ELF-1 (cell line): ENCODE results near the gene TNIP3.
"Not testable (repeated sequence)": the region's sequence is repeated elsewhere in the genome, so short reads cannot be mapped to it uniquely, and the experiment has no call there.

Experiments
- DNase-seq: peaks from one replicate; pipeline ENCODE4 v3.0.0-alpha.2; 2016; ENCODE audit warnings: low read depth, low spot score

The TNIP3 gene

GRCh38 chr4:121177246-121178137, 13.4 kb upstream of the TNIP3 start:
- DNase-seq = peak; percentile 15

DNA sequence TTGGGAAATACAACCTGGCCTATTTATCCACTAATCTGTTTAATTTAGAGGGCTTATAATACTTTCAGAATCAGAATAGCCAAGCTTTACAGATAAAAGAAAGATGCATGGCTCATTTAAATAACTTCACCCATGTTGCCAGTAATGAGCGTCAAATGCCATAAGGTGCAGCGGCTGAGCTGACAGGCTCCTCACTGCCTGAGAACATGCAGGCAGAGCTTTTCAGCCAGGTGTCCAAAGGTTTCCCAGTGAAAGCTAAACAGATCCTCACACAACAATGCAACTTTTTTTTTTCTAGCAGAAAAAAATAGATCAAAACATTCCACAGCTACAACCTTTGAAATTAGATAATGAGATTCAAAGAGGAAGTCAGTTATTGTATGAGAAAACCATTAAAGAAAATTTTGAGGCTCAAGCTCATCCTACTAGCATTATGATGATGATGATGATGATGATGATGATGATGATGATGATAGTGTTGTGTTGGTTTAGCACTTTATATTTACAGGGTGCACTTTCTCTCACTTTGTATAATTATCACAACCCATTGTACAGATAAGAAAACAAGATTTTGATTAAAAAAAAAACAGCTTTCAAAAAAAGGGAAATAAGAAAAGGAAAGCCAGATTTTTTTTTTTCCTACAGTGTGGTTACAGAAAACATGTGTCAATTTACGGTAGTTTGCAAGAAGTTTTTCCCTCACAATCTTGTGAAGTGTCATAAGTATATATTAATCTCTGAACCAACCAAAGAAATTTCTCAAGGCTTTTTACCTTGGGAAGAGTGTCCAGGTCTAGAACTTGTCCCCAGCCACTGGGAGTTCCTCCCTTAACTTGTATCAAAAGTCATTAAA, 12.2 kb upstream of the TNIP3 start:
- DNase-seq = no peak

DNA sequence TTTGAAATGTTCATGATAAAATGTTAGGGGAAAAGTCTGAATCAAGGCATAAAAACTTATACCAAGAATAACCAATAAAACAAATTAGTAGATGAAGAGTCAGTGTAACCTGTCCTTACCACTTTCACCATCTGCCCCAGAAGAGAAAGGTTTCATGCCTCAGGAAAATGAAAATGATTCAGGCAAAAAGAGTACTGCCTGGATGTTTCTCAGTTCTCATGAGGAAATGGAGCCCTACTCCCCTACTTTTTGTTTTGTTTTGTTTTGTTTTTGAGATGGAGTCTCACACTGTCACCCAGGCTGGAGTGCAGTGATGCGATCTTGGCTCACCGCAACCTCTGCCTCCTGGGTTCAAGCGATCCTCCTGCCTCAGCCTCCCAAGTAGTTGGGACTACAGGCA, 7.4 kb upstream of the TNIP3 start:
- not testable (repeated sequence) for DNase-seq

DNA sequence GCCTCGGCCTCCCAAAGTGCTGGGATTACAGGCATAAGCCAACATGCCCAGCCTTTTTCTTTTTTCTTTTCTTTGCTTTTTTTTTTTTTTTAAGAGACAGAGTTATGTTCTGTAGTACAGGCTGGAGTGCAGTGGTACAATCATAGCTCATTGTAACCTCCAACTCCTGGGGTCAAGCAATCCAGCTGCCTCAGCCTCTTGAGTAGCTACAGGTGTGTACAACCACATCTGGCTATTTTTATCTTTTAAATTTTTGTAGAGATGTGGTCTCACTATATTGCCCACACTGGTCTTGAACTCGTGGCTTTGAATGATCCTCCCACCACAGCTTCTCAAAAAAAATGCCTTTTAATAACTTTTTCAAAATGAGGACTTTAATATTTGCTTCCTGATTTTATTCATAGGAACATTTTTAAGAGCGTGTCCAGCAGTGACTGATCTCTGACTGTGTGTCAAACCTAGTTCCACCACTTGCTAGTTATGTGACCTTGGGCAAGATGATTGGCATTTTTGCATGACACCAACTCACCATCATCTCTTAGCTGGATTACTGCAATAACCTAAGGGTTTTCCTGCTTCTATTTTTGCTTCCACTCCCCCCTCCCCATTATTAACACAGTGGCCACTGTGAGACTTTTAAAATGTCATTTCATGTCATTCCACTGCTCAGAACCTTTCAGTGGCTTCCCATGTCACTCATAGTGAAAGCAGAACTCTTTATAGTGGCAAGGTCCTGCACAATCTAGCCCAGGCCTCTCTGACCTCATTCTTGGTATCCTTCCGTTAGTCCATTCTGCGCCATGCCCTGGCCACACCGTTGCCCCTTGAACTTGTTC, 4.5 kb upstream of the TNIP3 start:
- DNase-seq = no peak

DNA sequence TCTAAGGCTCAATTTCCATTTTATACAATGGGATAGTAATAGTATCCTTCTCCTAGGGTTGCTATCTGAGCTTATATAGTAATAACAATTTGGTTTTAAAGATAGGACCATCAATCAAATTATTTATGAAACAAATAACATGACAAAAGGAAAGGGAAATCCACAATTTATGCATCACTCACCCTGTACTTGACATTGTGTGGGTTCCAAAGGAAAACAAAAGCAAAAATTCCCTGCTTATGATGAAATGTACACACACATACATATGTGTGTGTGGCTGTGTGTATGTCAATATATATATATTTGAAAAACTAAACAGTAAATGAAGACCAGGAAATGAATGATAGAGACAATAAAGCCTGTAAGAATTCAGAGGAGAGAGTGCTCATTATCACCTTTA, 2.9 kb upstream of the TNIP3 start:
- no peak for DNase-seq

DNA sequence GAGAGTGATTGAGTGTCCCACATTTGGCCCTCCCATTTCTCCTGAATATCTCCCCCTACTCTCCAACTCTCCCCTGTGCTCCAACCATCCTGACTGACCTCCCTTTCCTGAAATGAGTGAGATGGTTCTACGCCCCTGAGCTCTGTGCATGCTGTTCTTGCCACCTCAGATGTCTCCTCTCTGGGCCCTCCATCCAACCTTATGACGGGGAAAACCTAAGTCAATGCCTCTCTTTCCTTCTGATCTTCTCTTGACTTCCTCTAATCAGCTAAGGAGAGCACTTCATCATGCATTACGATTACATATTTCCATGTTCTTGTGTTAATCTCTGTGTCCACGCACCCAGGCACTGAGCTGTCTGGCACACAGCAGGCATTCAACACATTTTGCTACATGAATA, 1.1 kb upstream of the TNIP3 start:
- no peak for DNase-seq

GRCh38 chr4:121156822-121157769, 7.0 kb downstream of the TNIP3 start:
- DNase-seq = peak; percentile 72

DNA sequence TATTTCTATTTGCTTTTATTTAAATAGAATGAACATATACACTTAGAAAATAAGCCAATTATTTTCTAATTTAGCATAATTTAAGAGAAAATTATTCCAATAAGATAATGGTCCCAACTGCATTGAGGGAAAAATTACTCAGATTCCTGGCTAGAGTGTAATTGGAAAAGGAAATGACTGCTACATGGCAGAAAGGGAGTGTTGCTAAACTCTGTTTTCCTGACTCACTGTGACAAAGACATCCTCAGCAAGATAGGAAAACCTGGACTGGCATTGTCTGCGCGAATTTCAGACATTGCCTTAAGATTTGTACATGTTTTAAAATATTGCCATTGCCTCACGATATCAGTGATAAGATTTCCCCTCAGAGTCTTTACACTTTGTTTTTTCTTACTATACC, 8.2 kb downstream of the TNIP3 start:
- DNase-seq = no peak

GRCh38 chr4:121154103-121154515, 10.0 kb downstream of the TNIP3 start:
- no peak for DNase-seq

DNA sequence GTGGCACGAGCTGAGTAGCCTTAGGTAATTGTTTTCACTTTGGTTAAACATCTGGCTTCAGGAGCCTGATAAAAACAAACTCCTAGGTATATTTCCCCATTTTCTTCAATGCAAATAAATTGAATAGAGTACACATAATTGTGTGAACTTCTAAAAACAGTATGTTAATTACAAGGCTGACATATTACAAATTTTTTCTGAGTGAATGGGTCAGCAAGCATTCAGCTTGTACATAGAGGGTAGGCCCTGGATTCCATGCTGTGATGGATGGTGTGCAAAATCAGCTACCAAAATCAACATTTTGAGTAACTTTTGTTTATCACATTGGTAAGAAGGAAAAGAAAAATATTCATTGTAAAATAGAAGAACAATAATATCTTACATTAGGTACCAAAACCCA, 12.2 kb downstream of the TNIP3 start:
- no peak for DNase-seq

GRCh38 chr4:121150486-121150885, 13.6 kb downstream of the TNIP3 start:
- DNase-seq = no peak

GRCh38 chr4:121150003-121150402, 14.1 kb downstream of the TNIP3 start:
- no peak for DNase-seq

- DNase-seq = no peak
Observed at GRCh38 chr4:121148621-121149020, 15.5 kb downstream of the TNIP3 start.

DNA sequence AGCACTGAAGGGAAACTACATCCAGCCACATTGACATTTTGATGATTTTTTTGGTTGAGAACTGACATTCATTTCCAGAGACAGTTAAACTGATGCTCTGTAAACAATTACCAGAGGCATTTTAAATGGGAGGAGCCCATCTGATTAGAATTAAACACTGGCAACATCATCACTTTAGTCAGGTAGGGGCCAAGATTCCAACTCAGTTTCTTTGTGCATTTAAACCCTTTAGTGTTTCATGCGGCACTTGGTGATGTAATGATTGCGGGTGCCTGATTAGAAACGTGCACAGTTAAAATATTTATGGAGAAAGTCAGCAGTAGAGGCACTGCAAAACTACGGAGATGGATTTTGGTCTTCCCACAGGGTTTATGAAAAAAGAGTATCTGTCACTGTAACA, 16.1 kb downstream of the TNIP3 start:
- no peak for DNase-seq

DNA sequence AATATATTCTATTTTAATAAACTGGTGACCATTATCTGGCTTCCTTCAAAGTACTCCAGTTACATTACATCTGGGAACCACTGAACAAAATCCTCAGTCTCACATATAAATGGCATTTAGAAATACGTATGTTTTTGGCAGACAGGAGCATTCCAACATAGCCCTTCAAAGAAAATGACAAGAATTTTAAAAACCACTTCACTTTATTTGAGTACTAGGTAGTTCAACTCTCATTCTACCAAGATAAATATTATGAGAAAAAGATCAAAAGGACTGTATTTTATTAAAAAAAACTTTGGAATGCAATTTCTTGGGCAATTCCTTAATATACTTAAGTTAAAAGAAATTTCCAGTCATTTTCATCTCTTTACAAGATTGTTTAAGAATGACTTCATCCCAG, 17.6 kb downstream of the TNIP3 start:
- DNase-seq = no peak

DNA sequence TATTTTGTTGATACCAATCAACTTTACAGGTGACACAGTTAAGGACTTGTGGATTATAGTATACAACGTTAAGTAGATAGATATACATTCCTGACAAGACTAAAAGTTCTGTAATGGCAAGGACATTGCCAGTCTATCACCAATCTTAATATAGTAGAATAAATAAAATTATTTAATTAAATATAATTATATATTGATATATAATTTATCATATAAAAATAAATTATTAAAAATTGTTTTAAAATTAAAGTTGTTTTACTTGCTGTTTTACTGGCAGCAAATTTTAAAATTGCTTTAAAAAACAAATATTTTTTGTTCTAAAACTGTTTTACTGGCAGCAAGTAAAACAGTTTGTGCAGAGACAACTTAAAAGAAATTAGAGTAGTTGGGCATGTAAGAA, 18.7 kb downstream of the TNIP3 start:
- DNase-seq = no peak

GRCh38 chr4:121144021-121144420, 20.1 kb downstream of the TNIP3 start:
- no peak for DNase-seq

- DNase-seq = no peak
Observed at GRCh38 chr4:121143131-121143530, 21.0 kb downstream of the TNIP3 start.

GRCh38 chr4:121140716-121141460, 23.2 kb downstream of the TNIP3 start:
- no peak for DNase-seq
